H9 (cell line): Measurements from ENCODE around the gene DECR2. TPM values are rescaled to one million over a fixed set of nuclear protein-coding genes. Genes with fewer than 3 reads are reported as not detected.

ENCODE experiments used
- DNase-seq: peaks from one replicate; pipeline ENCODE4 v3.0.0-alpha.2; 2017
- H2AFZ ChIP-seq: one replicate; pipeline ENCODE4 v1.6.1; 2013; ENCODE audit warnings: mild to moderate bottlenecking, low read length, control low read depth, moderate library complexity
- H2AK5ac ChIP-seq: 2 replicates; pipeline ENCODE4 v1.6.1; 2013; ENCODE audit warnings: low read length, control low read depth, mixed read lengths; ENCODE audit not compliant: insufficient read length
- H2BK120ac ChIP-seq: one replicate; pipeline ENCODE4 v1.6.1; 2013; ENCODE audit warnings: low read depth, mild to moderate bottlenecking, low read length, control low read depth, inconsistent platforms; ENCODE audit not compliant: poor library complexity, severe bottlenecking
- H2BK12ac ChIP-seq: 2 replicates; pipeline ENCODE4 v1.6.1; 2013; ENCODE audit warnings: low read length, control low read depth, mixed read lengths, low read depth; ENCODE audit not compliant: insufficient read length
- H2BK15ac ChIP-seq: 2 replicates; pipeline ENCODE4 v1.6.1; 2013; ENCODE audit warnings: low read depth, low read length, control low read depth
- H2BK20ac ChIP-seq: one replicate; pipeline ENCODE4 v1.6.1; 2013; ENCODE audit warnings: low read depth, mild to moderate bottlenecking, low read length, control low read depth, inconsistent platforms; ENCODE audit not compliant: poor library complexity, severe bottlenecking
- H2BK5ac ChIP-seq: 2 replicates; pipeline ENCODE4 v1.6.1; 2013; ENCODE audit warnings: low read length, control low read depth, mixed read lengths; ENCODE audit not compliant: insufficient read length
- H3K14ac ChIP-seq: 2 replicates; pipeline ENCODE4 v1.6.1; 2013; ENCODE audit warnings: low read length, control low read depth; ENCODE audit not compliant: insufficient read depth
- H3K18ac ChIP-seq: 2 replicates; pipeline ENCODE4 v1.6.1; 2013; ENCODE audit warnings: low read depth, mild to moderate bottlenecking, mixed read lengths, low read length, control low read depth; ENCODE audit not compliant: insufficient read length
- H3K23ac ChIP-seq: 2 replicates; pipeline ENCODE4 v1.6.1; 2013; ENCODE audit warnings: low read length, control low read depth, mixed read lengths, low read depth; ENCODE audit not compliant: insufficient read length
- H3K23me2 ChIP-seq: 2 replicates; pipeline ENCODE4 v1.6.1; 2013; ENCODE audit warnings: low read depth, mild to moderate bottlenecking, mixed read lengths, low read length, control low read depth; ENCODE audit not compliant: insufficient read length, poor library complexity, severe bottlenecking
- H3K27ac ChIP-seq: 2 replicates; pipeline ENCODE4 v1.5.1; 2013; ENCODE audit warnings: low read length, control low read depth, mixed read lengths, low read depth; ENCODE audit not compliant: insufficient read length
- H3K27me3 ChIP-seq: 2 replicates; pipeline ENCODE4 v1.6.1; 2013; ENCODE audit warnings: low read length, control low read depth, inconsistent platforms; ENCODE audit not compliant: insufficient read depth
- H3K4ac ChIP-seq: 2 replicates; pipeline ENCODE4 v1.6.1; 2013; ENCODE audit warnings: low read depth, mild to moderate bottlenecking, control low read depth, inconsistent platforms, low read length, moderate library complexity
- H3K4me1 ChIP-seq: 2 replicates; pipeline ENCODE4 v1.6.1; 2013; ENCODE audit warnings: low read length, control low read depth, inconsistent platforms; ENCODE audit not compliant: insufficient read depth
- H3K4me2 ChIP-seq: 2 replicates; pipeline ENCODE4 v1.6.1; 2013; ENCODE audit warnings: low read length, control low read depth, mixed read lengths; ENCODE audit not compliant: insufficient read length, insufficient read depth
- H3K56ac ChIP-seq: 2 replicates; pipeline ENCODE4 v1.6.1; 2013; ENCODE audit warnings: low read depth, mild to moderate bottlenecking, mixed read lengths, low read length, control low read depth; ENCODE audit not compliant: insufficient read length
- H3K79me1 ChIP-seq: 2 replicates; pipeline ENCODE4 v1.6.1; 2013; ENCODE audit warnings: low read depth, mild to moderate bottlenecking, moderate library complexity, low read length, control low read depth, inconsistent platforms; ENCODE audit not compliant: insufficient read depth, poor library complexity, severe bottlenecking
- H3K79me2 ChIP-seq: 2 replicates; pipeline ENCODE4 v1.6.1; 2013; ENCODE audit warnings: low read length, control low read depth, inconsistent platforms; ENCODE audit not compliant: insufficient read depth
- H3K9ac ChIP-seq: 2 replicates; pipeline ENCODE4 v1.6.1; 2013; ENCODE audit warnings: low read length, control low read depth, mixed read lengths; ENCODE audit not compliant: insufficient read length; ENCODE audit errors: extremely low read depth
- H3K9me3 ChIP-seq: one replicate; pipeline ENCODE4 v1.6.1; 2013; ENCODE audit warnings: low read depth, low read length, inconsistent platforms; ENCODE audit not compliant: control insufficient read depth
- H3T11ph ChIP-seq: one replicate; pipeline ENCODE4 v1.6.1; 2013; ENCODE audit warnings: mild to moderate bottlenecking, low read length, control low read depth, inconsistent platforms
- H4K20me1 ChIP-seq: one replicate; pipeline ENCODE4 v1.6.1; 2013; ENCODE audit not compliant: control insufficient read depth, insufficient read length, insufficient read depth
- H4K5ac ChIP-seq: 2 replicates; pipeline ENCODE4 v1.6.1; 2013; ENCODE audit warnings: low read depth, mild to moderate bottlenecking, mixed read lengths, low read length, control low read depth; ENCODE audit not compliant: insufficient read length
- H4K8ac ChIP-seq: replicated peaks from 2 replicates; pipeline ENCODE4 v1.6.1; 2013; ENCODE audit warnings: low read length, control low read depth, mixed read lengths, low read depth; ENCODE audit not compliant: insufficient read length
- H4K91ac ChIP-seq: 2 replicates; pipeline ENCODE4 v1.6.1; 2013; ENCODE audit warnings: low read depth, mild to moderate bottlenecking, moderate library complexity, mixed read lengths, low read length, control low read depth; ENCODE audit not compliant: insufficient read length
- H3K27ac Mint-ChIP-seq, 3 experiments: 2 replicates in 2 of 3; 3 replicates in 1 of 3; pipeline ENCODE4 v1.8.0; 2020 to 2021; ENCODE audit warnings: mixed read lengths in 3 of 3, mild to moderate bottlenecking in 1 of 3, moderate library complexity in 1 of 3
- H3K27me3 Mint-ChIP-seq: 2 replicates; pipeline ENCODE4 v1.8.0; 2021; ENCODE audit warnings: low read depth, mild to moderate bottlenecking, moderate library complexity, mixed read lengths
- H3K36me3 Mint-ChIP-seq, 3 experiments: 2 replicates in 2 of 3; 3 replicates in 1 of 3; pipeline ENCODE4 v1.8.0; 2020 to 2021; ENCODE audit warnings: low read depth in 3 of 3, mixed read lengths in 3 of 3; ENCODE audit not compliant: insufficient read depth in 1 of 3
- H3K4me1 Mint-ChIP-seq, 2 experiments: 2 replicates each; pipeline ENCODE4 v1.8.0; 2020; ENCODE audit warnings: mixed read lengths in 2 of 2
- H3K4me3 Mint-ChIP-seq, 2 experiments: 2 replicates in 1 of 2; 3 replicates in 1 of 2; pipeline ENCODE4 v1.8.0; 2020 to 2021; ENCODE audit warnings: mild to moderate bottlenecking in 2 of 2, mixed read lengths in 2 of 2, moderate library complexity in 1 of 2
- H3K9me3 Mint-ChIP-seq, 2 experiments: 2 replicates in 1 of 2; 3 replicates in 1 of 2; pipeline ENCODE4 v1.8.0; 2020; ENCODE audit warnings: mild to moderate bottlenecking in 2 of 2, mixed read lengths in 2 of 2, moderate library complexity in 1 of 2
- CTCF ChIP-seq: fragments of 200-600 bp; sonication (generic); conservative IDR thresholded peaks from 3 replicates; pipeline ENCODE4 v1.8.0; 2021; ENCODE audit warnings: antibody characterized with exemption, mild to moderate bottlenecking
- WGBS: extraction: QIAGEN DNeasy Blood & Tissue Kit; methylation state at CpG from one replicate; pipeline ENCODE4 v1.1.7; 2013; ENCODE audit warnings: missing lambda C conversion rate, low lambda C conversion rate, mixed read lengths; ENCODE audit not compliant: insufficient read length; ENCODE audit errors: extremely low coverage; 5-methylcytosine and 5-hydroxymethylcytosine counted together
- total RNA-seq: library from RNA; stranded (reverse); gene quantifications from 2 replicates; pipeline ENCODE4 v1.2.1, GENCODE V29; 2021

The DECR2 gene
- total RNA-seq, 1 experiment from 2014 or later, result 39.3 TPM

GRCh38 chr16:381012-381788 lies 20.5 kb upstream of the DECR2 start:
- no peak for TF ChIP-seq CTCF
- Histone ChIP-seq H3K14ac (no peak overlapping the region), H2BK5ac (no peak overlapping the region), H3K4me2 (peak overlapping the region; percentile 45), H3K9ac (peak overlapping the region; percentile 28), H3K27ac (no peak overlapping the region), H2AK5ac (no peak overlapping the region), H4K20me1 (no peaks in the 10 kb centered on the region), H3K4me1 (no peaks in the 10 kb centered on the region; the same call in 1 of the 2 replicates), H2BK15ac (no peak overlapping the region), H2BK12ac (no peak overlapping the region), H3K27me3 (no peaks in the 10 kb centered on the region), H2AFZ (no peak overlapping the region), H4K5ac (no peak overlapping the region), H4K8ac (no peak overlapping the region), H4K91ac (no peak overlapping the region), H3K23ac (no peak overlapping the region), H3K9me3 (no peaks in the 10 kb centered on the region), H3K18ac (no peak overlapping the region), H2BK20ac (no peak overlapping the region), H3T11ph (no peak overlapping the region), H3K4ac (no peak overlapping the region), H3K23me2 (peaks cover 9% of the 10 kb centered on the region), H3K56ac (no peak overlapping the region), H3K79me1 (no peaks in the 10 kb centered on the region), H2BK120ac (no peak overlapping the region), H3K79me2 (no peaks in the 10 kb centered on the region; the same call in 1 of the 2 replicates)
- WGBS, result no CpG with 5 or more reads among the region's 73 CpGs
- Mint-ChIP-seq H3K36me3 (peaks cover 0 to 12% (median 2%) of the 10 kb centered on the region in 3 experiments; a peak in 6 of 7 replicates), H3K27ac (no peak overlapping the region), H3K9me3 (no peaks in the 10 kb centered on the region), H3K27me3 (peaks cover 3% of the 10 kb centered on the region; the same call in 1 of the 2 replicates), H3K4me1 (peaks cover 22 to 44% of the 10 kb centered on the region in 2 experiments), H3K4me3 (peak overlapping the region; percentile 81 to 88)
- DNase-seq, result no peak
